Medulla oblongata (tissue), 1 donor: ENCODE measurements around the gene HBA2.
"Not testable (repeated sequence)": the region's sequence is repeated elsewhere in the genome, so short reads cannot be mapped to it uniquely, and the experiment has no call there.

ENCODE experiments used
- DNase-seq: peaks from one replicate; pipeline ENCODE4 v3.0.0-alpha.2; 2015; ENCODE audit errors: extremely low spot score

Gene HBA2

GRCh38 chr16:194516-194915 lies 21.8 kb downstream of the HBA2 start:
- DNase-seq, result no peak

- no peak for DNase-seq
Measured at GRCh38 chr16:200388-200787, 27.7 kb downstream of the HBA2 start.

DNA sequence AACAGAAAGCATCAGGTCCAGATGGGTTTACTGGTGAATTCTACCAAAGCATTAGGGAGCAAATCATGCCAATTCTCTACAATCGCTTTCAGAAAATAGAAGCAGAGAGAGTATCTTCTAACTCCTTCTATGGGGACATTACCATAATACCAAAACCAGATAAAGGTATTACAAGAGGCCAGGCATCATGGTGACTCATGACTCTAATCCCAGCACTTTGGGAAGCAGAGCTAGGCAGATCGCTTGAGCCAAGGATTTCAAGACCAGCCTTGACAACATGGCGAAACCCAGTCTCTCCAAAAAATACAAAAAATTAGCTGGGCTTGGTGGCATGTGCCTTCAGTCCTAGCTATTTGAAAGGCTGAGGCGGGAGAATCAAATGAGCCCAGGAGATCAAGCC lies 30.6 kb downstream of the HBA2 start:
- DNase-seq, result no peak

- DNase-seq, result not testable (repeated sequence)
Measured at GRCh38 chr16:204046-204445, 31.4 kb downstream of the HBA2 start.

- not testable (repeated sequence) for DNase-seq
Measured at GRCh38 chr16:209359-209758, 36.7 kb downstream of the HBA2 start.

DNA sequence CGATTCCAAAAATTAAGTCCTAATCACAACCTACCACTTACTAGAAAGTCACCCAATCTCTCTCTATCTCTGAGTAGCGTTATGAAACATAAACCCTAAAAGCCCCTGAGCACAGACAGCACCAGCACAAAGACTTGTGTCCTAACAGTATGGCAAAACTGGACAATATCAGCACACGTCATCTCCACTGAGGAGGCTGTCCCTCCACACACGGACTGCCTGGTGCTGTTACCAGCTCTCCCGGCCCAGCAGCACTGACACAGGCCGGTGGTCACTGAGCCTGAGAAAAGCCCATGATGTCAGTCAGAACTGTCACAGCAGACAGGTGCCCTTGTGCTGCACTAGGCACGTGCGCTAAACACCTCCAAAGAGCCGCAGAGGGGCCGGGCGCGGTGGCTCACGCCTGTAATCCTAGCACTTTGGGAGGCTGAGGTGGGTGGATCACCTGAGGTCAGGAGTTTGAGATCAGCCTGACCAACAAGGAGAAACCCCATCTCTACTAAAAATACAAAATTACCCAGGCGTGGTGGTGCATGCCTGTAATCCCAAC lies 39.0 kb downstream of the HBA2 start:
- DNase-seq, result not testable (repeated sequence)

DNA sequence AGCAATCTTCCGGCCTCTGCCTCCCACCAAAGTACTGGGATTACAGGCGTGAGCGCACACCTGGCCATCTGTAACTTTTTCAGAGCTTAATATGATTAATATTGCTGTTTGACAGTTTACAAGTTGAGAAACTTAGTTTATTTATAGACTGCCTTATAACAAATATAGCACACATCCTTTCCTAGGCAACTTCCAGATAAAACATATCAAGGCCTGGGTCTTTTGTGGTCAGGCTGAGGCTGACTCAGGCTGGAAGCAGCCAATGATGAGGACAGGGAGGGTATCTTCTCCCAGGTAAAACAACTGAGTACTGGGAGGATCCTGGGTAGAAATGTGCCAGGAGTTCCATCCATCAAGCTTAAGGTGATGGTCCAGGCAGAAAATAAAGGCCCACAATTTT lies 40.3 kb downstream of the HBA2 start:
- DNase-seq, result no peak

DNA sequence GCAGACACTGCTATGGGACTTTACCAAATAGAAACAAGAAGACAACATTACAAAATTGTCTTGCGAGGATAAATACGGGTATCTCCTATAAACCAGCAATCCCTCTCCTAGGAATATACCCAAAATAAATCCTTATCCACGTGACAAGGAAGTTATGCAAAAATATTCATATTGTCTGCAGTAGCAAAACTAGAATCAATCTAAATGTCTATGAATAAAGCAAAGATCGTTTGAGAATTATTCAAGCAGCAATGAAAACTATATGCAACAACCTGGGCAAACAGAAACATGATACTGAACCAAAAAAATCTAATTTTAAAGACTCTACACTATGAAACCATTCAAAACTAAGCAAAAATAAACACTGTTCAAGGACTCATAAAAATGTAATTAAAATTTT lies 47.3 kb downstream of the HBA2 start:
- no peak for DNase-seq
